Activated gamma-delta T cell treated with anti-CD3 and anti-CD28 coated beads, Interleukin-2, amount 50 U/mL, for 16 hours (primary cell): ENCODE results near the gene VCAN.
"Not testable (repeated sequence)": the region's sequence is repeated elsewhere in the genome, so short reads cannot be mapped to it uniquely, and the experiment has no call there.

Source experiments
- DNase-seq: peaks from one replicate; pipeline ENCODE4 v3.0.0-alpha.2; 2020; ENCODE audit warnings: low read depth

Gene VCAN

GRCh38 chr5:83471405-83472212, at the start of gene VCAN:
Gene VCAN (plus strand): TSS chr5:83471744. CDS start chr5:83483519, 11,775 bp downstream.
- no peak for DNase-seq

GRCh38 chr5:83422284-83422683, 49.3 kb upstream of the VCAN start:
- no peak for DNase-seq

- DNase-seq, result no peak
Observed at GRCh38 chr5:83426855-83427254, 44.7 kb upstream of the VCAN start.

GRCh38 chr5:83428126-83428525, 43.4 kb upstream of the VCAN start:
- no peak for DNase-seq

GRCh38 chr5:83428890-83429289, 42.7 kb upstream of the VCAN start:
- DNase-seq, result no peak

GRCh38 chr5:83430130-83431010, 41.2 kb upstream of the VCAN start:
- peak; percentile 27 for DNase-seq

GRCh38 chr5:83433891-83434290, 37.7 kb upstream of the VCAN start:
- no peak for DNase-seq

- no peak for DNase-seq
Observed at GRCh38 chr5:83434946-83435345, 36.6 kb upstream of the VCAN start.

- no peak for DNase-seq
Observed at GRCh38 chr5:83436276-83436675, 35.3 kb upstream of the VCAN start.

- not testable (repeated sequence) for DNase-seq
Observed at GRCh38 chr5:83437697-83438096, 33.8 kb upstream of the VCAN start.

- no peak for DNase-seq
Observed at GRCh38 chr5:83440826-83441225, 30.7 kb upstream of the VCAN start.

- no peak for DNase-seq
Observed at GRCh38 chr5:83441747-83442146, 29.8 kb upstream of the VCAN start.

GRCh38 chr5:83443534-83443933, 28.0 kb upstream of the VCAN start:
- no peak for DNase-seq

- no peak for DNase-seq
Observed at GRCh38 chr5:83444445-83444844, 27.1 kb upstream of the VCAN start.

GRCh38 chr5:83446253-83446947, 25.1 kb upstream of the VCAN start:
- DNase-seq, result no peak

GRCh38 chr5:83447533-83447932, 24.0 kb upstream of the VCAN start:
- no peak for DNase-seq

- DNase-seq, result no peak
Observed at GRCh38 chr5:83450183-83450966, 21.2 kb upstream of the VCAN start.

GRCh38 chr5:83450967-83451248, 20.6 kb upstream of the VCAN start:
- no peak for DNase-seq

- no peak for DNase-seq
Observed at GRCh38 chr5:83451955-83452354, 19.6 kb upstream of the VCAN start.

GRCh38 chr5:83453937-83454336, 17.6 kb upstream of the VCAN start:
- DNase-seq, result no peak

- no peak for DNase-seq
Observed at GRCh38 chr5:83464261-83464660, 7.3 kb upstream of the VCAN start.
